ENCODE data around the gene ZFAND3.

ZFAND3 gene

GRCh38 chr6:38174806-38175495 lies 355.4 kb downstream of the ZFAND3 start:
- no peak for FAIRE-seq

GRCh38 chr6:38175786-38176185 lies 356.3 kb downstream of the ZFAND3 start:
- FAIRE-seq: no peak

GRCh38 chr6:38176797-38177751 lies 357.5 kb downstream of the ZFAND3 start:
- no peak for FAIRE-seq

GRCh38 chr6:38177882-38178583 lies 358.5 kb downstream of the ZFAND3 start:
- FAIRE-seq: no peak

GRCh38 chr6:38178584-38178886 lies 359.0 kb downstream of the ZFAND3 start:
- FAIRE-seq: no peak

- FAIRE-seq: no peak
Measured at GRCh38 chr6:38179300-38179699, 359.8 kb downstream of the ZFAND3 start.

- no peak for FAIRE-seq
Measured at GRCh38 chr6:38179794-38180430, 360.4 kb downstream of the ZFAND3 start.

- FAIRE-seq: no peak
Measured at GRCh38 chr6:38180586-38180985, 361.1 kb downstream of the ZFAND3 start.

GRCh38 chr6:38182426-38182825 lies 362.9 kb downstream of the ZFAND3 start:
- FAIRE-seq: no peak

- FAIRE-seq: no peak
Measured at GRCh38 chr6:38183856-38184584, 364.5 kb downstream of the ZFAND3 start.

GRCh38 chr6:38184585-38185080 lies 365.1 kb downstream of the ZFAND3 start:
- no peak for FAIRE-seq

GRCh38 chr6:38185244-38185643 lies 365.7 kb downstream of the ZFAND3 start:
- no peak for FAIRE-seq

- FAIRE-seq: no peak
Measured at GRCh38 chr6:38185752-38186151, 366.2 kb downstream of the ZFAND3 start.

- no peak for FAIRE-seq
Measured at GRCh38 chr6:38187325-38187724, 367.8 kb downstream of the ZFAND3 start.

GRCh38 chr6:38187811-38188590 lies 368.5 kb downstream of the ZFAND3 start:
- FAIRE-seq: no peak

GRCh38 chr6:38188677-38189335 lies 369.3 kb downstream of the ZFAND3 start:
- no peak for FAIRE-seq

GRCh38 chr6:38191418-38191817 lies 371.9 kb downstream of the ZFAND3 start:
- FAIRE-seq: no peak

GRCh38 chr6:38192011-38192410 lies 372.5 kb downstream of the ZFAND3 start:
- FAIRE-seq: no peak

GRCh38 chr6:38192487-38192886 lies 373.0 kb downstream of the ZFAND3 start:
- FAIRE-seq: no peak

- no peak for FAIRE-seq
Measured at GRCh38 chr6:38193051-38193450, 373.5 kb downstream of the ZFAND3 start.
